Ishikawa (cell line): ENCODE data around the gene PRDX2.

ENCODE experiments used
- CEBPB ChIP-seq: IDR thresholded peaks from 2 replicates; pipeline ENCODE4 v1.6.1; 2012
- EP300 ChIP-seq: IDR thresholded peaks from 2 replicates; pipeline ENCODE4 v1.6.1; 2012; ENCODE audit warnings: borderline replicate concordance

DNA sequence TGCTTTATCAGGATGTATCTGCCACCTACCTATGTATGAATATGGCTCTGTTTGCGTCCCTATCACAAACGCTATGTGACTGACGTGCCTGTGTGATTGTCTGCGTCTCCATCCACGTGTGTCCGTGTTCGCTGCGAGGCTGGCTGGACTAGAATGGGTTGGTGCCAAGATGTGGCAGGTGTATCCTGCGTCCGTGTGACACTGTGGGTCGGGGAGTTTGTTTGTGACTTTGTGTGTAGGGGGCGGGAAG lies 19.5 kb downstream of the PRDX2 start:
- TF ChIP-seq EP300 (no peak), CEBPB (no peak)
